ENCODE results near the gene MEGF8. TPM values are rescaled to one million over a fixed set of nuclear protein-coding genes. Genes with fewer than 3 reads are reported as not detected.

MEGF8 gene
- total and polyA plus RNA-seq, 10 of the 15 experiments (the other 5 are each of a cell fraction or from before 2014, with no cell fraction given), result 0.43 to 12.8 (median 2.7) TPM

DNA sequence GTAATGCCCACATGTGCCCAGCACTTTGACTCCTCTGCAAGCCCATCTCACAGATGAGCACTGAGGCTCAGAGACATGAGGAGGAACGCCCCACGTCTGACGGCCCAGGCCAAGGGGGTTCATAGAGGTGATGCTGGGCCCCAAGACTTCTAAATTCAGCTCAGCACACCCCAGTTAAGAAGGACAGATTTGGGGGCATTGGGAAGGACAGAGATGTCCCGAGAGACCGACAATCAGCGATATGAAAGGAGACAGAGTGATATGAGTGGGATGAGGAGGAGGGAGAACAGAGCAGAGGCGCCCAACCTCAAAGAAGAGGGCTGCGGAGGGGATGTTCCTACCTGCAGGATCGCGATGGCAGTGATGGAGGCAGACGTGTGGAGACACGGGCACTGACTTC is 64.5 kb downstream of the MEGF8 start, which contains the start of gene CNFN:
Gene CNFN, minus strand, starts transcription at position 399 of the 400 bp plus-strand sequence. CDS start 1,260 bp downstream, outside the sequence.
- Histone ChIP-seq H3K27me3 (replicated peaks in 1 of 2; ENCODE audit: control insufficient read depth in 2 of 2, insufficient read depth in 2 of 2, low read length in 1 of 2) (peaks cover 0 to 2% of the 10 kb centered on the region in 2 experiments; a peak in 2 of 4 replicates), H3K4me2 (ENCODE audit: control insufficient read depth, insufficient read depth) (no peak within 1 kb of the TSS), H3K4me1 (ENCODE audit: control insufficient read depth, insufficient read depth, low read length) (no peaks in the 10 kb centered on the region), H2AFZ (ENCODE audit: control insufficient read depth, low read depth, low read length) (no peak within 1 kb of the TSS), H4K20me1 (ENCODE audit: control insufficient read depth, insufficient read depth) (no peaks in the 10 kb centered on the region), H3K36me3 (ENCODE audit: control insufficient read depth in 2 of 2, insufficient read depth in 2 of 2, low read length in 1 of 2) (no peaks in the 10 kb centered on the region), H3K79me2 (ENCODE audit: control insufficient read depth, insufficient read depth, low read length) (no peaks in the 10 kb centered on the region), H3K4me3 (no peak within 1 kb of the TSS), H3K27ac (ENCODE audit: control insufficient read depth, insufficient read depth) (no peak within 1 kb of the TSS), H3K9ac (ENCODE audit: control insufficient read depth, insufficient read depth, low read length) (no peak within 1 kb of the TSS), H3K9me3 (replicated peaks; ENCODE audit: control insufficient read depth, insufficient read depth, low read length) (no peaks in the 10 kb centered on the region)
- RAD21 ChIA-PET (ENCODE audit: unreplicated experiment), result no interaction called here
- TF ChIP-seq FOS (IDR thresholded peaks at IDR 0.05; ENCODE audit: borderline replicate concordance, extremely low read depth, insufficient read length) (no peak), NR2F1 (conservative IDR thresholded peaks at IDR 0.05) (no peak), ATF7 (IDR thresholded peaks at IDR 0.05; ENCODE audit: low read depth) (no peak)
- intact Hi-C loops (cut with micrococcal nuclease; ENCODE audit: unreplicated experiment) (no loop called here), in situ Hi-C loops (cut with MboI) (no loop called here)
- DNase-seq (ENCODE audit: low read depth, low spot score) (no peak), ATAC-seq (no peak), FAIRE-seq (no peak)
- CTCF ChIA-PET, result no interaction called here
- SMC1A ChIA-PET (ENCODE audit: uncharacterized antibody, unreplicated experiment), result interaction anchor here (0.5 kb wide), 1 partner anchor 533 kb away, joined by 3 read pairs; no protein-coding TSS in a partner anchor
- BruUV-seq (replicated peaks), result no TSS peak
- 38% methylated on average over 10 of the region's 12 CpGs for WGBS (ENCODE audit: insufficient coverage, insufficient replicate concordance, low lambda C conversion rate, missing lambda C conversion rate)
- POLR2A ChIA-PET, result no interaction called here

DNA sequence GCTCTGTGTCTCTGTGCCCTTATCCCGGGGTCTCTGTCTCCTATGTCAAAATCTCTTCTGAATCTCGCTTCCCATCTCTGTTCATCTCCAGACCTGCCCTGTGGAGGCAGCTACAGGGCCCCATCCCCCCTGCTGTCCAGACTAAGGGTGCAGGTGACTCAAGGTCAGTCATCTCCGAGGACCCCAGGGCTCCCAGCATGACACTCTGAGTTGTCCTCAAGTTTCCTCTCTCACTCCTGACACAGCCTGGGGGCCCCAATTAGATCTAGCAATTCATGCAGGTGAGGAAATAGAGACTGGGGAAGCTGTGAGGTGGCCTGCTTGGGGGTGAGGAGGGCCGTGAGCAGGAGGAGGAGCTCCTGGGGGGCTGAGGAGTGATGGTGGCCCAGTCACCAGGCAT is 66.7 kb downstream of the MEGF8 start:
- in situ Hi-C loops (cut with MboI) (no loop called here), intact Hi-C loops (cut with micrococcal nuclease; ENCODE audit: unreplicated experiment) (no loop called here)
- Histone ChIP-seq H3K9me3 (replicated peaks; ENCODE audit: control insufficient read depth, insufficient read depth, low read length) (no peaks in the 10 kb centered on the region), H3K4me3 (no peak overlapping the region), H3K4me1 (ENCODE audit: control insufficient read depth, insufficient read depth, low read length) (0 out of 2 replicates have a peak, but pooled peaks cover 3% of the 10 kb centered on the region), H3K9ac (ENCODE audit: control insufficient read depth, insufficient read depth, low read length) (no peak overlapping the region), H3K36me3 (ENCODE audit: control insufficient read depth in 2 of 2, insufficient read depth in 2 of 2, low read length in 1 of 2) (no peaks in the 10 kb centered on the region), H3K79me2 (ENCODE audit: control insufficient read depth, insufficient read depth, low read length) (no peaks in the 10 kb centered on the region; the same call in 1 of the 2 replicates), H4K20me1 (ENCODE audit: control insufficient read depth, insufficient read depth) (no peaks in the 10 kb centered on the region), H3K27me3 (replicated peaks in 1 of 2; ENCODE audit: control insufficient read depth in 2 of 2, insufficient read depth in 2 of 2, low read length in 1 of 2) (peaks cover 0 to 2% of the 10 kb centered on the region in 2 experiments; a peak in 2 of 4 replicates), H3K4me2 (ENCODE audit: control insufficient read depth, insufficient read depth) (no peak overlapping the region), H3K27ac (ENCODE audit: control insufficient read depth, insufficient read depth) (no peak overlapping the region), H2AFZ (ENCODE audit: control insufficient read depth, low read depth, low read length) (no peak overlapping the region)
- 30% methylated on average over 4 of the region's 4 CpGs for WGBS (ENCODE audit: insufficient coverage, insufficient replicate concordance, low lambda C conversion rate, missing lambda C conversion rate)
- DNase-seq (ENCODE audit: low read depth, low spot score) (no peak), ATAC-seq (no peak), FAIRE-seq (no peak)
- BruUV-seq (replicated peaks), result no TSS peak
- ChIA-PET SMC1A (ENCODE audit: uncharacterized antibody, unreplicated experiment) (no interaction called here), CTCF (interaction anchor here (1.1 to 1.2 kb wide), 2 partner anchors 9 to 41 kb away, joined by 4 read pairs; no protein-coding TSS in a partner anchor), POLR2A (no interaction called here), RAD21 (ENCODE audit: unreplicated experiment) (no interaction called here)
- TF ChIP-seq RBBP5 (conservative IDR thresholded peaks at IDR 0.05) (no peak), TCF7 (IDR thresholded peaks at IDR 0.05; ENCODE audit: borderline replicate concordance) (no peak), SIX5 (IDR thresholded peaks at IDR 0.05; ENCODE audit: low read depth, low read length, severe bottlenecking) (no peak)

All from GM12878 (cell line).